ENCODE measurements around the gene PSTK. TPM values are rescaled to one million over a fixed set of nuclear protein-coding genes. Genes with fewer than 3 reads are reported as not detected.

The PSTK gene
- total RNA-seq, 1 donor from 2014 or later: not detected

DNA sequence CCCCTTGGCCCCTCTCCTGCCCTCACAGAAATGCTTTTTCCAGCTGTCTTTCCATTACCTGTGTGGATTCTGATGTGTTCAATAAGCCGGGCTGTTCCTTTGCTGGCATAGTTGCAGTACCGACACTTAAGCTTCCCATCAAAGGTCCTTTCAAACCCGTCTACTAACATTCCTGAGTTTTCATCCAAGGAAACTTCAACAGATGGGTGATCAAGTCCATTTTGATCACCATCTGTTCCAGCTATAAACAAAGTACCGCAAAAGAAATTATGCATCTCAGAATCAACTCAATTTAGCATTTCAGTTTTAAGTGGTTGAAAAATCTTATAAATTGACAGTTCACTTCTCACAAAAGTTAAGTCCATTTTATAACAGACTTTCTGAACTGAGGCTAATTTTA lies 15.7 kb downstream of the PSTK start:
- H3K27me3 ChIP-seq: no peaks in the 10 kb centered on the region
- no peaks in the 10 kb centered on the region for H3K4me1 ChIP-seq
- H3K4me3 ChIP-seq: no peak overlapping the region
- DNase-seq (ENCODE audit: low spot score in 2 of 2): no peak
- intact Hi-C loops (cut with DNase I): no loop called here
- H3K36me3 ChIP-seq: peaks cover 32 to 34% of the 10 kb centered on the region in 2 donors
- H3K27ac ChIP-seq: no peak overlapping the region
- H3K9me3 ChIP-seq: no peaks in the 10 kb centered on the region
- TF ChIP-seq, protein P1, sequence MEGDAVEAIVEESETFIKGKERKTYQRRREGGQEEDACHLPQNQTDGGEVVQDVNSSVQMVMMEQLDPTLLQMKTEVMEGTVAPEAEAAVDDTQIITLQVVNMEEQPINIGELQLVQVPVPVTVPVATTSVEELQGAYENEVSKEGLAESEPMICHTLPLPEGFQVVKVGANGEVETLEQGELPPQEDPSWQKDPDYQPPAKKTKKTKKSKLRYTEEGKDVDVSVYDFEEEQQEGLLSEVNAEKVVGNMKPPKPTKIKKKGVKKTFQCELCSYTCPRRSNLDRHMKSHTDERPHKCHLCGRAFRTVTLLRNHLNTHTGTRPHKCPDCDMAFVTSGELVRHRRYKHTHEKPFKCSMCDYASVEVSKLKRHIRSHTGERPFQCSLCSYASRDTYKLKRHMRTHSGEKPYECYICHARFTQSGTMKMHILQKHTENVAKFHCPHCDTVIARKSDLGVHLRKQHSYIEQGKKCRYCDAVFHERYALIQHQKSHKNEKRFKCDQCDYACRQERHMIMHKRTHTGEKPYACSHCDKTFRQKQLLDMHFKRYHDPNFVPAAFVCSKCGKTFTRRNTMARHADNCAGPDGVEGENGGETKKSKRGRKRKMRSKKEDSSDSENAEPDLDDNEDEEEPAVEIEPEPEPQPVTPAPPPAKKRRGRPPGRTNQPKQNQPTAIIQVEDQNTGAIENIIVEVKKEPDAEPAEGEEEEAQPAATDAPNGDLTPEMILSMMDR (IDR thresholded peaks at IDR 0.05): no peak

GRCh38 chr10:122997864-122998263 lies 17.7 kb downstream of the PSTK start:
- peaks cover 32 to 34% of the 10 kb centered on the region in 2 donors for H3K36me3 ChIP-seq
- H3K27me3 ChIP-seq: no peaks in the 10 kb centered on the region

DNA sequence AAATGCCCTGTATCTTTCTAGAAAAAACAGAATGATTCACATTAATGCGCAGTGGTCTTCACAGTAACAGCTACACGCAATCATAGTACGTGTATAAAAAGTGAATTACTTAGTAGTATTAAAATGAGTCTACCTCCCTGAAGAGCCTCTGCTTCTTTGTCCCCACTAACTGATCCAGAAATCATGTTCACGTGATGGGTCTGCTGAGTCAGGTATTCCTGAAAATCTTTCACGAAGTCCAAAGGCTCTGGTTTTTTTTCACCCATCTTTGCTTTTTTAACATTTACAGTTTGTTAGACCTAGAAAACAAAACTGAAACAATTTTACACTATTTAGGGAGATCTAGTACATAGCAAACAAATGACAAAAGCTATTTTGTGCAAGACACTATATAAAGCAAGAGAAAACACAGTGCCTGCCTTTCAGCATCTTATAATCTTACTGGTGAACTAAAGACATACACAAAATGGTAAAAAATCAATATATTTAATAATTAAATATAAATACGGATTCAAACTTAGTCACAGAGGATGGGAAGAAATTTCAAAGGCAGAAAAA lies 18.2 kb downstream of the PSTK start:
- no peaks in the 10 kb centered on the region for H3K27me3 ChIP-seq
- intact Hi-C loops (cut with DNase I): no loop called here
- H3K36me3 ChIP-seq: peaks cover 31 to 32% of the 10 kb centered on the region in 2 donors
- H3K4me3 ChIP-seq: no peak overlapping the region
- TF ChIP-seq, protein P1 (IDR thresholded peaks at IDR 0.05): no peak
- no peaks in the 10 kb centered on the region for H3K9me3 ChIP-seq
- H3K27ac ChIP-seq: no peak overlapping the region
- no peaks in the 10 kb centered on the region for H3K4me1 ChIP-seq
- DNase-seq (ENCODE audit: low spot score in 2 of 2): no peak

More at GRCh38 chr10:122997864-122998263, 17.7 kb downstream of the PSTK start:
- no peak for DNase-seq (ENCODE audit: low spot score in 2 of 2)
- intact Hi-C loops (cut with DNase I): no loop called here
- H3K9me3 ChIP-seq: no peaks in the 10 kb centered on the region
- no peak overlapping the region for H3K27ac ChIP-seq
- H3K4me3 ChIP-seq: no peak overlapping the region
- TF ChIP-seq, protein P1 (IDR thresholded peaks at IDR 0.05): no peak
- no peaks in the 10 kb centered on the region for H3K4me1 ChIP-seq

DNA sequence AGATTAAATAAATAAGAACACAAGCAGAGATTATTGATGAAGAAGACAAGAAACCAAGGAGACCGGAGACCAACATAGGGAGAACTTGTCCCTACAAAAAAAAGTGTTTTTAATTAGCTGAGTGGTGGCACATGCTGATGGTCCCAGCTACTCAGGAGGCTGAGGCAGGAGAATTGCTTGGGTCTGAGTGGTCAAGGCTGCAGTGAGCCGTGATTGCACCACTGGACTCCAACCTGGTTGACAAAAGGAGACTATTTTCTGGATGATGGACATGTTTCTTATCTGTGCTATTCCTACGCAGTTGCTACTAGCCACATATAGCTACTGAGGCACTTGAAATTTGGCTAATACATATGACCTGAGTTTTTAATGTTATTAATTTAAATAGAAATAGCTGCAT lies 18.7 kb downstream of the PSTK start:
- H3K9me3 ChIP-seq: no peaks in the 10 kb centered on the region
- no peak overlapping the region for H3K4me3 ChIP-seq
- no peaks in the 10 kb centered on the region for H3K27me3 ChIP-seq
- no peak for DNase-seq (ENCODE audit: low spot score in 2 of 2)
- H3K4me1 ChIP-seq: no peaks in the 10 kb centered on the region
- intact Hi-C loops (cut with DNase I): no loop called here
- TF ChIP-seq, protein P1 (IDR thresholded peaks at IDR 0.05): no peak
- peaks cover 26 to 29% of the 10 kb centered on the region in 2 donors for H3K36me3 ChIP-seq
- no peak overlapping the region for H3K27ac ChIP-seq

GRCh38 chr10:122999347-122999746 lies 19.1 kb downstream of the PSTK start:
- no peak for DNase-seq (ENCODE audit: low spot score in 2 of 2)
- intact Hi-C loops (cut with DNase I): no loop called here
- no peaks in the 10 kb centered on the region for H3K9me3 ChIP-seq
- peaks cover 22 to 25% of the 10 kb centered on the region in 2 donors for H3K36me3 ChIP-seq
- TF ChIP-seq, protein P1 (IDR thresholded peaks at IDR 0.05): no peak
- no peak overlapping the region for H3K27ac ChIP-seq
- H3K4me1 ChIP-seq: no peaks in the 10 kb centered on the region
- H3K4me3 ChIP-seq: no peak overlapping the region
- no peaks in the 10 kb centered on the region for H3K27me3 ChIP-seq

DNA sequence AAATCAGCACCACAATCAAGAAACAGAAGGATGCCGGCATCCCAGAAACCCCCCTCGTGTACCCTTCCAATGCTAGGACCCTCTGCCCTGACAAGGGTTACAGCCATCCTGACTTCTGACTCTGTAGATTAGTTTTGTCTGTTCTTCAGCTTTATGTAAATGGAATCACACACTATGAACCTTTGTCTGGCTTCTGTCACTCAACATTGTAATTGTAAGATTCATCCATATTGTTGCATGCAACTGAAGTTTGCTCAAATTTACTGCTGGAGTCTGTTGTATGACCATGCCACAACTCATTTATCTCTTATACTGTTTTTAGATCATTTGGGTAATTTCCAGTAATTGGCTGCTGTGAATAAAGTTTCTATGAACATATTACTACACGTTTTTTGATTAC lies 20.0 kb downstream of the PSTK start:
- TF ChIP-seq, protein P1 (IDR thresholded peaks at IDR 0.05): no peak
- H3K4me3 ChIP-seq: no peak overlapping the region
- no peak overlapping the region for H3K27ac ChIP-seq
- no peaks in the 10 kb centered on the region for H3K4me1 ChIP-seq
- H3K9me3 ChIP-seq: no peaks in the 10 kb centered on the region
- H3K27me3 ChIP-seq: no peaks in the 10 kb centered on the region
- intact Hi-C loops (cut with DNase I): no loop called here
- H3K36me3 ChIP-seq: peaks cover 14 to 20% of the 10 kb centered on the region in 2 donors
- no peak for DNase-seq (ENCODE audit: low spot score in 2 of 2)

Measured in ascending aorta (tissue), 2 donors.